ENCODE results near the gene FAIM2. TPM values are rescaled to one million over a fixed set of nuclear protein-coding genes. Genes with fewer than 3 reads are reported as not detected.

Gene FAIM2
- total and polyA plus RNA-seq, 9 of the 15 experiments (the other 6 are each of a cell fraction or from before 2014, with no cell fraction given) = 0.01 to 0.10 TPM; not detected in 7

GRCh38 chr12:49912345-49913255, 8.9 kb upstream of the FAIM2 start (continued):
- TF ChIP-seq ZNF592 (IDR thresholded peaks at IDR 0.05) (no peak), PATZ1 (CRISPR knock-in tag; IDR thresholded peaks at IDR 0.05; ENCODE audit: borderline replicate concordance) (no peak), MCM2 (IDR thresholded peaks at IDR 0.05; ENCODE audit: low read depth) (no peak), POLR3G (IDR thresholded peaks at IDR 0.05; ENCODE audit: extremely low read depth, insufficient read length, insufficient replicate concordance) (no peak)
